ENCODE measurements around the gene LGALS7.

Gene LGALS7

DNA sequence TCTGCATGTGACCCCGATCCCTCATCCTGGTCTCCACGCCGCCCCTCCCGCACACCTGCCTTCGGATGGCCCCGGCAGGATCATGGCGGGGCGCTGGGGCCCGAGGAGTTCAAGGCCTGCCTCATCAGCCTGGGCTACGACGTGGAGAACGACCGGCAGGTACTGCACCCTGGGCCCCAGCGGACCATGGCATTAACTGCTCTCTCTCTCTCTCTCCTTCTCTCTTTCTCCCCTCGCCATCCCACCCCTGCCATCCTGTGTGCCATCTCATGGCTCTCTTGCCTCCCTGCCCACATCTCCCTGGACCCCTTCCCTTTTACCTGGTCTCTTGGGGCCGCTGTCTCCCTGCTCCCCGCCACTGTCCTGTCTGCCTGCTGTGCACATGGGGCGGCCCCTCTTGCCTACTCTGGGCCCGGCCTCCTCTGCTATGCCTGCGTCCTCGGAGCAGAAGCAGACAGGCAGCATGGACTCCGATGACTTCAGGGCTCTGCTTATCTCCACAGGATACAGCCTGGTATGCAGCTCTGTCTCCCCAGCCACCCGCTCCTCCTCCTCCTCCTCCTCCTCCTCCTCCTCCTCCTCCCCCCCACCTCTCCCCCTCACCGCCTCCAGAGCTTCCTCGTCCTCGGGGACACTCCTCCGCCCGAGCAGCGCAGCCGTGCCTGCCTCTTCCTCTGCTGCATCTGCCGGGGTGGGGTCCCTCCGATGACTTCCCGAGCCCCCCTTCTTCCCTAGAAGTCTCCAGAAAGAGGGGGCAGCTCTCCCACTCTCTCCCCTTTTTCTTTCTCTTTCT, 45.3 kb downstream of the LGALS7 start:
- DNase-seq (ENCODE audit: low read depth in 2 of 2): no peak

DNA sequence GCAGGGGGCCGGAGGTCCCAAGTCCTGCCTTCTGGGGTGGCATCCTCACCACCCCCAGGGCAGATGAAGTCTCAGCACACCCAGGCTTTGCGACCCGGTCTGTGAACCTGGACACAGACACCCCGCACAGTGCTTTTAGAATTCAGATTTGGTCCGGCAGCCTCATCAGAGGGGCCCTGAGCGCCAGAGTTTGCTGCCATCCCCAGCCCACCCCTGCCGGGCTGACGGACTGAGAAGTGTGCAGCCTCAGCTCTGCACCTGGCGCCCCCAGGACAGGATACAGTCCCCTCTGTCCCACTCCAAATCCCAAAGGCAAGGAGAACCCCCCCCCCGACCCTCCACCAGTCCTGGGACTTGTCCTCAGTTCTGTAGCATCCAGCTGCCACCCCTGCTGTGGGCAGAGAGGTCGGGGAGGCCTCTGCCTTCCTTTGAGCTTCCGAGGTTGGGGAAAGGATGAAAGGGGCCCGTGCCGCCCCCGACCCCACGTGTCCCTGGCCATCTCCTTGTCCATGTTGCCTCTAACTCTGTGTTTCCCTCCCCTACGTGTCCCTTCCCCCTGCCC, 45.9 kb downstream of the LGALS7 start:
- DNase-seq (ENCODE audit: low read depth in 2 of 2): no peak

DNA sequence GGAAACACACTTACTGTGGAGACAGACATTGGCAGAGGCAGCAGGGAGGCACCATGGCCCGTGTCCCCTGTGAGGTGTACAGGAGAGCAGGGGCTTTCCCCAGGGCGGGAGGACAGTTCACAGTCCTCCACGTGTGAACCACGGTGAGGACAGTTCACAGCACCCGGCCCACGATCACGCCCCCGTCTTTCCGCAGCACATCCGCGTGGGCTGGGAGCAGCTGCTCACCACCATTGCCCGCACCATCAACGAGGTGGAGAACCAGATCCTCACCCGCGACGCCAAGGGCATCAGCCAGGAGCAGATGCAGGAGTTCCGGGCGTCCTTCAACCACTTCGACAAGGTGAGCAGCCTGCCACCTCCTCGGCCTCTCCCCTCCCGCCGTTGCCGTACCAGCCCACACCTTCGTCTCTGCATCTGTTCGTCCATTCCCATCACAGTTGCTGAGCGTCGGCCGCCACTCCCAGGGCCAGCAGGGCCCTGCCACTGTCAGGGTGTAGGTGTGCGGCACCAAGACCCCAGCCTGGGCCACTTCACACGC, 46.5 kb downstream of the LGALS7 start:
- no peak for DNase-seq (ENCODE audit: low read depth in 2 of 2)

DNA sequence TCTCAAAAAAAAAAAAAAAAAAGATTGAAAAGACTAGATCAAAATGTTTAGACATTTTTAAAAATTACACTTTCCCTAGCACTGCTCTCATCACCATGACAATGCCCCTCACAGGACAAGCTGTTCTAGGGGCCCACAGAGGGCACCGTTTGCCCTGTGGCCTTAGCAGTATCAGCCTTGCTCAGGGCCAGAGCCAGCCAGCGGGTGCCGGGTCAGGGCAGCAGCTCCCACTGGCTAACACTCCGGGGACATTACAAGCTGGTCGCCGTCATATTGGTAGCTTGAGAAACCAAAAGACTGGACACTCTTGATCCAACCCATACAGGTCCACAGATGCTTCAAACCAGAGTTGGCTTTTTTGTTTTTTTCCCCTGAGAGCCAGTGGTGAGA, 47.0 kb downstream of the LGALS7 start:
- no peak for DNase-seq (ENCODE audit: low read depth in 2 of 2)

DNA sequence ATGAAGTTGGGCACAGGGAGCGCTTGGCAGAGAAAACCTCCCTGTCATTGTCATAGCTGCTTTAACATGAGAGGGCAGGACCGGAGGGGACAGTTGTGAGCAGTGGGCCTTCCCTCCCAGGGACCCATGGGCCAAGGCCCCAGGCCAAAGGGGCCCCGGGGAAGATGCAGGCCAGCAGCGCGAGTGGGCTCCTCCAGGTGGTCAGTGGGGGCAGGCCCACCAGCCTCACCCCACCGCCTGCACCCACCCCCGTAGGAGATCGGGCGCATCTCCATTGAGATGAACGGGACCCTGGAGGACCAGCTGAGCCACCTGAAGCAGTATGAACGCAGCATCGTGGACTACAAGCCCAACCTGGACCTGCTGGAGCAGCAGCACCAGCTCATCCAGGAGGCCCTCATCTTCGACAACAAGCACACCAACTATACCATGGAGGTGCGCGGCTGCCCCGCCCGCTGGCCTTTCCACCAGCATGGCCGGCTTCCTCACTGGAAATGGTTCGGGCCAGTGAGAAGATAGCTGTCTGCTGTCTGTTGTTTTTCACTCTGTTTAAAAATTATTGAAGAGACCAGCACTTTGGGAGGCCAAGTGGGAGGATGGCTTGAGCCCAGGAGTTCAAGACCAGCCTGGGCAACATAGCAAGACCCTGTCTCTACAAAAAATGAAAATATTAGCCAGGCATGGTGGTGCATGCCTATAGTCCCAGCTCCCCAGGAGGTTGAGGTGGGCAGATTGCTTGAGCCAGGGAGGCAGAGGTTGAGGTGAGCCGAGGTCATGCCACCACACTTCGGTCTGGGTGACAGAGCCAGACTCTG, 47.6 kb downstream of the LGALS7 start:
- DNase-seq (ENCODE audit: low read depth in 2 of 2): no peak

DNA sequence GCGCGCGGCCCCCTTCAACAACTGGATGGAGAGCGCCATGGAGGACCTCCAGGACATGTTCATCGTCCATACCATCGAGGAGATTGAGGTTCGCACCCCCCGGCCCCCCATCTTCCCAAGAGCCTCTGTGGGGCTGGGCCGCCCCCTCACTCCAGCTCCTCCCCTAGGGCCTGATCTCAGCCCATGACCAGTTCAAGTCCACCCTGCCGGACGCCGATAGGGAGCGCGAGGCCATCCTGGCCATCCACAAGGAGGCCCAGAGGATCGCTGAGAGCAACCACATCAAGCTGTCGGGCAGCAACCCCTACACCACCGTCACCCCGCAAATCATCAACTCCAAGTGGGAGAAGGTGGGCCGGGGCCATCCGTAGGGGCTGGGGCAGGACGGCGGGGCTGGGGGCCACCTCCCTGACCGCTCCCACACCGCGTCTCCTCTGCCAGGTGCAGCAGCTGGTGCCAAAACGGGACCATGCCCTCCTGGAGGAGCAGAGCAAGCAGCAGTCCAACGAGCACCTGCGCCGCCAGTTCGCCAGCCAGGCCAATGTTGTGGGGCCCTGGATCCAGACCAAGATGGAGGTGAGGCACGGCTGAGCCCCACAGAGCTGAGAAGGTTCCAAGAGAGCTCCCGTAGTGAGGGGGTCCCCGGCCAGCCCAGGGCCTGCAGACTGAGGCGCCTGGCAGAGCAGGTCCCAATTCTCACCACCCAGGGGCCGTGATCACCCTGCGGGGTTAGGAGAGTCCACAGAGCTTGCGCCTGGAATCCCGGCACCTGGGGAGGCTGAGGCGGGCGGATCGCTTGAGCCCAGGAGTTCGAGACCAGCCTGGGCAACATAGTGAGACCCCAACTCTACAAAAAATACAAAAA, 49.1 kb downstream of the LGALS7 start:
- no peak for DNase-seq (ENCODE audit: low read depth in 2 of 2)

DNA sequence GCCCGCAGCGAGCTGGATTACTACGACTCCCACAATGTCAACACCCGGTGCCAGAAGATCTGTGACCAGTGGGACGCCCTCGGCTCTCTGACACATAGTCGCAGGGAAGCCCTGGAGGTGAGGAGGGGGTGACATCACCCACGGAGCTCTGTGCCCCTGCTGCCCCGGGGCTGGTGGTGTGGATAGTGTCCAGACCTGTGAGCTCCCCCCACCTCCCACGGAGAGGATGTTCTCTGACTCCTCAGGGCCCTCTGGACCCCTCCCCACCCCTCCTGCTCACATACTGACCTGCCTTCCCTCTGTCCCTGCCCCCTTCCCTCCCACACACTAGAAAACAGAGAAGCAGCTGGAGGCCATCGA, 49.7 kb downstream of the LGALS7 start:
- DNase-seq (ENCODE audit: low read depth in 2 of 2): no peak

DNA sequence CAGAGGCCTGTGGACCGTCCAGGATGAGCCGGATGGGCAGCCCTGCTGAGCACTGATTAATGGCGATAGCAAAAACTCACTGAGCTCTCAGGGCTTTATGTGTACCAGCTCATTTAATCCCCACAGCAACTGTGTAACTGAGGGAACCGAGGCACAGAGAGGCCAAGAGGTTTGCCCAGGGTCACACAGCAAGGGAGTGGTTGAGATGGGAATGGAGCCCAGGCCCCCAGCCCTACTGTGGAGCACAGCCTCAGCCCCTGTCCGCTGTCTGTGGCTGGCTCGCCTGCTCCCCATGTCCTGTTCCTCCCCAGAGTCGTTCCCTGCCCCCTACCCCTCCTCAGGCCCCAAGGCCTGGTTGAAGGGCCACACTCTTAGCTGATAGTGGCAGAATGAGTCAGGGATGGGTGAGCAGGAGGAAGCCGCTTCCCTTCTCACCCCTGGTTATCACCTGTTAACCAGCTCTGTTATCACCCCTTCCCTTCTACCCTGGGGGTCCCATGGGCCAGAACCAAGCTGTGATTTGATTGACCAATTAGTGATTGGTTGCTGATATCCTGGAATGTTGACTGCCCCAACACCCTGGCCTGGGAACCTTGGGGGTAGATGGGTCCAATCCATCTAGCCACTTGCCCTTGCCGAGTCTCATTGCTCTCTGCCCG, 50.2 kb downstream of the LGALS7 start:
- no peak for DNase-seq (ENCODE audit: low read depth in 2 of 2)

DNA sequence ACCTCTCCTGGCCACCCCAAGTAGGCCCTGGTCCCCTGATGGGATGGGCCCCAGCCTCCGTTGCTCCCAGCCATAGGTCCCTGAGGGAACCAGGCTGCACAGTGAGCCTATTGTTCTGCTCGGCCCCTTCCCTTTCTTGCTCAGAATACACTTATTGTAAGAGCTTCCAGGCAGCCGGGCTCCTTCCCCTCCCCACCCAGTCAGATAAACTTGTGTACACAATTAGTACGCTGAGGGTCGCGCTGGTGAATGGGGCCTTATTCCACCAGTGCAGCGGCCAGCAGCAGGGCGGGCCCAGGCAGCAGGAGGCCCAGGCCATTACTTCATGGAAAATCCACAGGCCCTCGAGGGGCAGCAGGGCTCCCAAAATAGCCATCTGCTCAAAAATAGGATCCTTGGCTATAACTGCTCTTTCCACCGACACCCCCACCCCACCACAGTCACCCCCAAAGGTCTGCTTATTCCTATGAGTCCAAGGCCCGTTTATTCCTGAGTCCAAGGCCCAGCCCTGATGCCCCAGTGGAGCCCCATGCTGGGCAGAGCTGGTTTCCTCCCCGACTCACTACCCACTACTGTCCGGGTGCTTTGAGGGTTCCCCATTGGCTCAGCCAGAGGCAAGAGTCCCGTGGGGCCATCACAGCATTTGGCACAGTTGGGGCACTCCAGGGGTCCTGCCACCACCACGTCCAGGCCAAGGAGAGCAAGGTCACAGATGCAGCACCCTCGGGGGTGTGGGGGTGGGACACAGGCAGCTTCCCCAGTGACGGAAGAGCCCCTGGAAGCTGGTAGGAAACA, 51.1 kb downstream of the LGALS7 start:
- DNase-seq (ENCODE audit: low read depth in 2 of 2): no peak

DNA sequence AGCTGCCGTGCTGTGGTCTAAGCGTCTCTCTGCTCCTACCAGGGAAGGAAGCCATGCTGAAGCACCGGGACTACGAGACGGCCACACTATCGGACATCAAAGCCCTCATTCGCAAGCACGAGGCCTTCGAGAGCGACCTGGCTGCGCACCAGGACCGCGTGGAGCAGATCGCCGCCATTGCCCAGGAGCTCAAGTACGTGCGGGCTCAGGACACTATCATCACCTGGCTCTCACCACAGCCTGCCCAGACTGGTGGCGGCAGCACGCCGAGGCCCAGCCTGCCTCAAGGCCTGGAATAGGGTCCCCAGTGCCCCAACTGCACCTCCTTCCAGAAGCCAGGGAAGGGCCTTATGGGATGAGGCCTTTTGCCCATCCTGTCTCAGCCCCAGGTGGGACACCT, 51.8 kb downstream of the LGALS7 start:
- DNase-seq (ENCODE audit: low read depth in 2 of 2): no peak
